HG03060 (cell line): ENCODE results near the gene IRF5.
A peak's percentile ranks its signal among the peaks of the same experiment; 100 is the strongest.
"Not testable (repeated sequence)": the region's sequence is repeated elsewhere in the genome, so short reads cannot be mapped to it uniquely, and the experiment has no call there.

Experiments used
- ATAC-seq: cut with Tn5 transposase; IDR thresholded peaks from one replicate; pipeline ENCODE4 v1.9.1; 2021; ENCODE audit warnings: low read depth, moderate number of reproducible peaks; ENCODE audit not compliant: unreplicated experiment

IRF5 gene

DNA sequence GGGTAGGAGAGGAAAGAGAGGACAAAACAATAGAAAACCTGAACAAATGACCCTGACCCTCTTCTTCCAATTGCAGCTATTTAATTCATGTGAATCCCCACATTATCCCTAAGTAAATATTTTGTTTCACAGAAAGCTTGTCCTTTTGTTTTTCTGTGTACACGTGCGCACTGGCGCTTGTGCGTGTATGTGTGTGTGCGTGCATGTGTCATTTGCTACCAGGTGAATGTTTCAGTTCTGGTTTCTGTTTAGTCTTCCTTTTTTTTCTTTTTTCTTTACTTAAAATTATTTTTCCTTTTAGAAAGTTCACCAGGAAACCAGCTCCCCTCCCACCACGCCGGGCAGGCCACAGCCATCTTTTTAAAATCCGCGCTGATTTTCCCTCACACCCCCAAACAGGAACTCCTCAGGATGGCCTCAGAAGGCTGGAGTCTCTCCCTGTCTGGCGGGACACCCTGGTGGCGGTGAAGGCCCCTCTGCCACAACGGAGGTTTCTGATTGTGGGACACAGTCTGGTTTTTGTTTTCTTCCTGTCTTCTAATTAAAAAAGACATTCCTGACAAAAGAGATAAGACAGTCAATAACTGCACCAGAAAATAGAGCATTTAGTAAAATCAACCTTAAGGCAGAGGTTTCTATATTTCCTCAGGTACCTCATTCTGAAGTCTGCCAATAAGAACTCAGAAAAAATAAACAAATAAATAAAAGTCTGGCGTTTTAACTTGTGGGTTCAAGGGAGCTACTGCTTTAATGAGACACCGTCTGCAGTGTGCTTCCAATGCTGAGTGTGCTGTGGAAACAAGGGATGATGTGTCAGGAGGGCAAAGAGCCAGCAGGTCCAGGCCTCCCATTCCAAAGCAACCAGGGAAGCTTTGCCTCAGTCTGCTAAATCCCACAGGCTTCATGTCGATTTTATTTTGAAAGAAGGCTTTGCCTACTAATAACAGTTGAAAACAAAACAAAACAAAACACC lies 17.4 kb downstream of the IRF5 start:
- ATAC-seq: no peak

DNA sequence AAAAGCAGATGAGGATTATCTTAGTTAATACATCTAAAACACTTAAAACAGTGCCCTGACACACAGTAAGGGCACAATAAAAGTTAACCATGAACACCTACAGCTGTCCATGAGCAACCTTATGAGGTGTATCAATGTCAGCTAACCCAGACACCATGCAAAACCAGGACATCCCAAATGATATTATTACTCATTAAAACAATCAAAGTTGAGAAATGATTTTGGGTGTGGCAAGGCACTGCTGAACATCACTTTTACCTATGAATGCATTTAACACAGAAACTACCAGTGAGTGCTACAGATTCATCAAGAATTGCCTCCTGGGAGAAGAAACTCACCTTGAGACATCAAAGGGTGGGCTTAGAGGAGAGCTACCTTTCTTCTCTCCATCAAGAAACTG lies 18.3 kb downstream of the IRF5 start:
- no peak for ATAC-seq

DNA sequence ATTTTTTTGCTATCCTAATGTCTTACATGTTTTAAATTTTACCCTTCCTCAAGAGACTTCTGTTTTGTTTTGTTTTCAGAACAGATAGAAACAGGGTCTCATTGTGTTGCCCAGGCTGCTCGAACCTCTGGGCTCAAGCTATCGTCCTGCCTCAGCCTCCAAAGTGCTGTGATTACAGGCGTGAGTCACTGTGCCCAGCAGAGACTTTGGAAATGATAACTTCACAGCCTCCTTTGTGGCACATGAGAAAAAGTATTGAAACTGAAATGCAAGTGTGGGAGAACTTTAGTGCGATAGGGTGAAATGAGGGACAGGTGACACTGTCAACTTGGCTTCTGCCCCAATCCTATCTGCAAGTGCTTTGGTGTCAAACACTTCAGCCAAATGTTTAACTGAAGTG lies 21.6 kb downstream of the IRF5 start:
- no peak for ATAC-seq

DNA sequence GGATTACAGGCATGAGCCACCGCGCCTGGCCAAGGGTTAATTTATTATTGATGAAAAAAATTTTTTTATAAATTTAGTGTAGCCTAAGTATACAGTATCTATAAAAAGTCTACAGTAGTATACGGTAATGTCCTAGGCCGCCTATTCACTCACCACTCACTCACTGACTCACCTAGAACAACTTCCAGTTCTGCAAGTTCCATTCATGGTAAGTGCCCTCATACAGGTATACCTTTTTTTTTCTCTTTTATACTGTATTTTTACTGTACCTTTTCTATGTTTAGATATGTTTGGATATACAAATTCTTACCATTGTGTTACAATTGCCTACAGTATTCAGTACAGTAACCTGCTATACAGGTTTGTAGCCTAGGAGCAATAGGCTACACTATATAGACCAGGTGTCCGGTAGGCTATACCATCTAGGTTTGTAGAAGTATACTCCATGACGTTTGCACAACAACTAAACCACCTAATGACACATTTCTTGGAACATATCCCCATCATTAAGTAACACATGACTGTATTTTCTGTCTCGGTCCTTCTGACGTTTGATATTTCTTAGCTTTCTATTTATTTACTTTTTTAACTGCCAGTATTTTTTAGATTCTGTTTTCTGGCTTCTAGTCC lies 23.4 kb downstream of the IRF5 start:
- no peak for ATAC-seq

DNA sequence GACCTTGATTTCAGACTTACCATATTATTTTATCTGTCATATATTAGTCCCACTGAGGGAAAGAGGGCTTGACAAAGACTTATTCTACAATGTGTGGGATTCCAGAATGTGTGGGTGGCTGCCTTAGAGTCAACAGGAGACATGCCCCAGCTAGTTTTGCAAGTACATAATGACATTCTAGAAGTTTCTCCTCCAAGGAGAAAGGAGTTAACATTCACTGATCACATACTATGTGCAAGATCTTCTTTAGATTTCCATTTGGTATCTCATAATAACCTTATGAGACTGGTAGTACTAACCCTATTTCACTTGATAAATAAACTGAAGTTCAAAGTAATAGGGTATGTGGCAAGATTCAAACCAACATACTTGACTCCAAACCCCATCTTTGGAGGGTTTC lies 25.2 kb downstream of the IRF5 start:
- ATAC-seq: peak; percentile 4

DNA sequence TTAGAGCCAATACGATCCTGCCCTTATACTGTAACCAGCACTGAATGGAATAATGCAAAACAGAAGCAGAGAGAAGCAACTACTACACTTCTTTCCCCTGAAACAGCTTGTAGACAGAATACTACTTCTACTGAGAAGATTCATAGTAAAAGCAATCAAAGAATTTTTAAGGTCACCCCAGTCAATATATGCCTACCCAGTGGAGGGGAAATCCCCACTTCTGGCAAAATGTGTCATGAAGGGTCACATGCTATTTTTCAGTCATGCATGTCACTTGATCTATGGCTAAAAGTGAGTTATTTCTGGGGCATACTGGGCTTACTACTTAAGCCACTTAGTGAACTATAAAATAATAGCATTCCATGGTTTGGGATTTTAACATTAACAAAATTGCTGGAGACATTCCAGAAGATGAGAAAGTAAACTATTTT lies 25.6 kb downstream of the IRF5 start:
- peak; percentile 79 for ATAC-seq

DNA sequence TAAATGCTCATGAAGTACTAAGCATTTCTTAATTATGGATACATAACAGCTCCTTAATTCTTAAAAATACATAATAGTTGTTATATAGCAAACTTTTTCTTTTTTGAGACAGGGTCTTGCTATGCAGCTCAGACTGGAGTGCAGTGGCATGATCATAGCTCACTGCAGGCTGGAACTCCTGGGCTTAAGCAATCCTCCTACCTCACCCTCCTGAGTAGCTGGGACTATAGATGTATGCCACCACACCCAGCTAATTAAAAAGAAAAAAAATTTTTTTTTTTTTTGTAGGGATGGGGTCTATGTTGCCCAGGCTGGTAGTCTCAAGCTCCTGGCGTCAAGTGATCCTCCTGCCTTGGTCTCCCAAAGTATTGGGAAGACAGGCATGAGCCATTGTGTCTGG lies 30.9 kb downstream of the IRF5 start:
- no peak for ATAC-seq

DNA sequence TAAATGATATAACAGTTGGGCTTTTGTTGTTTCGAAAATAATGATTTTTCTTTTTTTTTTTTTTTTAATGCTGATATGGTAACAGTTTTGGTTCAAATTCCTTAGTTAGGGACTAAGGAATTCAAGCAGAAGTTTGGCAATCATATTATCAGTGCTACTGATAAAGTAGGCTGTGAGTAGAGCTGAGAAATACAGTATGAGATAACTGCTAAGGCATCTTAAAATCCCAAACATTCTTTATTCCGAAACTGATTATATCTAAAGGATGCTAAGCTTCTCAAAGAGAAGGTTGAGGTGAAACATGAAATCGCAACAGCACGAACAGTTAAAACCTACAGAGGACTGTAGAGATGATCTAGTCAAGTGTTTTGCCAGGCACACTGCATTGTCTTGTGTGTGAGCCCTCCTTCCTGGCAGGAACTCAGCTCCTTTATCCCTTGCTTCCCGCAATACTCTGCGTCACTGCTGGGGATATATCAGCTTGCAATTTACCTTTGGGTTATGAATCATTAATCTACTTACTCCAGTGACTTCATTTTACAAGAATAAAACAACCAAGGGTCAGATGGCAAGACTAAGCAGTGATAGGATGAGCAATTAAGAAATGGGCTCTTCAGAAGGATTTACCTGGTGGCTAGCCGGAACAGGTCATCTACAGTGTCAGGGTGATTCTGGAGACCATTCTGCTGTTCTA lies 36.7 kb downstream of the IRF5 start:
- ATAC-seq: no peak

DNA sequence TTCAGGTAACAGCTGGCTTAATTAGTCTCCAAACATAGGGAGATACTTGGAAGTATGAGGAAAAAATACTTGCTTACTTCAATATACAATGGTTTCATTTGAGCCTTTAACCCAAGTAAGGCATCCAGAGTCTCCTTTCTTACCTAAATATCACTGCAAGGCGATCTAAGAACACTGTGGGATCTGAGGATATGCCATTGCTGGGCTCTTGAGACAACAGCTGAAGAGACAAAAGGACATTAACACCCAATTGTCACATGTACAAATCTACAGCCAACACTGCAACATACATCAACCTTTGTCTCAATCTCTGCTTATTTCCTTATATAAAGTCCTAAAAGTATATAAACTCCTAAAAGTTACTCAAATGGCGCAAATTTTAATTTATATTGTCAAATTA lies 44.4 kb downstream of the IRF5 start:
- no peak for ATAC-seq

DNA sequence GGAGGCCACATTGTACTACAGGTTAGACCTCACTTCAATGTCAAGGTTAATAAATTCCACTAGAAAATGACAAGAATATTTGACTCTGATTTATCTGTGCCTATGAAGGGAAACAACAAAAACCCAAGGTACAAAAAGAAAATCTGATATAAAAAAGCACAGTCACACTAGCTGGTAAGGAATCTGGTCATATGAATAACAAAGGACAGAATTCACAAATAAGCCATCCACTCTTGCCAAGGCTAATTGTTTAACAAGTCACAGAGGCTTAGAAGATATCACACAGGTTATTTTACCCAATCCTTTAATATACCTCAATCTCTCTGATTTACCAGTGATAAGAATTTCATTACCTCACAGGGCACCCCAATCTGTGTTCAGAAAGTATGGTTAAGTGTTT lies 47.9 kb downstream of the IRF5 start:
- no peak for ATAC-seq

DNA sequence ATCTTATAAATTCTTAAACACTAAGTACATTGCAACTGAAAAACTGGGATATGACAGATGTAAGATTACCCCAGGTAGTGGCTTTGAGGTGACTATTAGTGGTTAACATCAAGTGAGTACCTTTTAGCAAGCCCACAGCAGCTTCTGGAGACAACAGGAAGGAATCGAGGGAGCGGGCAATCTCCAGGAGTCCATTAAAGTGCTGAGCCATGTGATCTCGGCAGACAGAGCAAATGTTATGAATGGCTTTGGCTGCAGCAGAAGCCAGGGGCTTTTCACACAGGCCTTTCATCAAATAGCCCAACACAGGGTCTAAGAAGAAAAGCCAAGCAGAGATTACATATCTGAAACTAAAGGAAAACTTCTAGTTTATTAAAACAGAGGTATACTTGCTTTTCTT lies 48.9 kb downstream of the IRF5 start:
- no peak for ATAC-seq

DNA sequence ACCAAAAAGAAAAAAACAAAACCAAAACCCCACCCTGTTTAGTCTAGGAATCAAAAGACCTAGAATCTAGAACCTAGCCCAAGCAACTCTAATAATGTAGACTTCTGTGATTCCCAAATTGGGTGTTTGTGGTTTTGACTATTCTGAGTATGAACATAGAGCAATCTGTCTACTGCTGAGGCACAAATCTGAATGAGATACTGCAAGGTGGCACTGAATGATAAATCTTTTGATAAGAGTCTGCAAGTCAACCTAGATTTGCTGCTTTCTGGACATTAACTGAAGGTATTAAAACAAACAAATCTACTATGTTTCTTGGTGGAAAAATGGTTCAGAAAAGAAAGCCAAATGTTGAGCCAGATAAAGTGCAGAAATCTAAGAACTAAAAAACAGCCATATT lies 50.6 kb downstream of the IRF5 start:
- no peak for ATAC-seq

DNA sequence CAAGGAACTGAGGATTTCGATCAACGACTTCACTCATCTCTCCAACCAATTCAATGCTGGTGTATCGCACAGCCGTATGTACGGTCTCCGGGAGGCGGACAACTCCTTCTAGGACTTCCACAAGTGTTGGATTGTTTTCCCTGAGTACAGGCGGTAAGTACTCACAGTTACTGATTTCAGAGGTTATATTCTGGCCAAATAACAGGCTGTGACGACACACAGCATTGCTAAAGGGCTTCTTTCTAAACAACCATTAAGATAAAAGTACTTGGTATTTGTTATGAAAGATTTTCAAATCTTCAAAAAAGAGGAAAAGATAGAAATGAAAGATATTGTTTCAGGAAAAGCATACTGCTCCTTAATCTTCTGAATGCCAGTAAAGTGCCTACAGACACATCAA lies 52.2 kb downstream of the IRF5 start:
- ATAC-seq: no peak

DNA sequence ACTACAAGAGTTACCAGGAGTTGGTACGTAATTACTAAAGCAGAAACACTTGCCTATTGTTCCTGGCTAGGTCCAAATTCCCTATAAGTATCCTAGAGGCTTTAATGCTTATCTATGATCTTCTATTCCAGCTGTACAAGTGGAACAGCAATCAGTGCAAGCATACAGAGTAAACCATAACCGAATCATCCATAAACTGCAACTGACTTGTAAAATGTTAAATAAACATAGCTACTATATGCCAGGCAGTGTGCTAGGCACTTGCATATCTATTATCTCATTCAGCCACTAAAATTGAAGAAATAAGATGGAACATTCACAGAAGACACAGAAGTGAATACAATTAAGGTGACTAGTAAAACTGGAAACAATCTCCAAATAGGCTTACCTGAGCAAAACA lies 55.7 kb downstream of the IRF5 start:
- ATAC-seq: no peak

DNA sequence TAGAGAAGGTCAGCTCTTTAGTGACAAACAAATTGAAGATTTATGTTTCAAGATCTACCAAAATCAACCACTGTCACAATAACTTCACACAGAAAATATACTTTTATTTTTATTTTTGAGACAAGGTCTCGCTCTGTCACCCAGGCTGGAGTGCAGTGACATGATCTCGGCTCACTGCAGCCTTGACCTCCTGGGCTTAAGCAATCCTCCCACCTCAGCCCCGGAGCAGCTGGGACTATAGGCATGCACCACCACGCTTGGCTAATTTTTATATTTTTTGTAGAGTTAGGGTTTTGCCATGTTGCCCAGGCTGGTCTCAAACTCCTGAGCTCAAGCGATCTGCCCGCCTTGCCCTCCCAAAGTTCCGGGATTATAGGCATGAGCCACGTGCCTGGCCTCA lies 56.8 kb downstream of the IRF5 start:
- not testable (repeated sequence) for ATAC-seq

DNA sequence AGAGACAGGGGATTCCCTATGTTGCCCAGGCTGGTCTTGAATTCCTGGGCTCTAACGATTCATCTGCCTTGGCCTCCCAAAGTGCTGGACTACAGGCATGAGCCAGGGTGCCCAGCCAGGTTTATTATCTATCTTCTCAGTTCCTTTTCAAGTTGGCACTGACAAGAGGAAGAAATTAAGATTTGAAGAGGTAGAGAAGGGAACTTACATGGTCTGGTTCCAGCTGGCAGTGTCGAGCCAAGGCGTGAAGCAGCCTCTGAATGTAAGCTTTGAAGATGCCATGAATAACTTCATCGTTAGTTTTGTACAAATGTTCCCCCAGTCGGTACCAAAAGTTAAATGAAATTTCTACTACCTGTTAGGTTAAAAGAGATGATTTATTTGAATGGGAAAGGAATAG lies 59.5 kb downstream of the IRF5 start:
- no peak for ATAC-seq
